Right atrium auricular region (tissue), 2 donors: ENCODE data around the gene KIAA0753. TPM values are rescaled to one million over a fixed set of nuclear protein-coding genes. Genes with fewer than 3 reads are reported as not detected.

Experiments used
- DNase-seq: peaks from one replicate; pipeline ENCODE4 v3.0.0-alpha.2; 2019; ENCODE audit warnings: low spot score
- H3K27ac ChIP-seq, 2 donors: fragments of 200-600 bp; sonication (generic); 1 replicate in 1 of 2; 2 replicates in 1 of 2; pipeline ENCODE4 v1.5.1; 2016 to 2019
- H3K27me3 ChIP-seq, 2 donors: fragments of 200-600 bp; sonication (generic); one replicate each; pipeline versions ENCODE4 v1.5.1 to v1.6.0; 2017 to 2019
- H3K36me3 ChIP-seq: fragments of 200-600 bp; sonication (generic); one replicate; pipeline ENCODE4 v1.5.1; 2016
- H3K4me1 ChIP-seq, 2 donors: fragments of 200-600 bp; sonication (generic); one replicate each; pipeline versions ENCODE4 v1.5.1 to v1.6.0; 2017 to 2019
- H3K4me3 ChIP-seq, 2 donors: fragments of 200-600 bp; sonication (generic); 1 replicate in 1 of 2; 2 replicates in 1 of 2; pipeline ENCODE4 v1.5.1; 2017 to 2019; ENCODE audit warnings: mild to moderate bottlenecking in 1 of 2, moderate library complexity in 1 of 2
- H3K9me3 ChIP-seq, 2 donors: fragments of 200-600 bp; sonication (generic); one replicate each; pipeline ENCODE4 v1.5.1; 2019
- CTCF ChIP-seq, 2 donors: fragments of 200-600 bp; sonication (generic); IDR thresholded peaks; one replicate each; pipeline ENCODE4 v1.5.1; 2019; ENCODE audit warnings: antibody characterized with exemption in 2 of 2
- total RNA-seq, 2 donors: library from RNA; depleted of rRNA; stranded (reverse); fragments of >200 nt; gene quantifications; one replicate each; pipeline ENCODE4 v1.1.0, GENCODE V29; 2016

KIAA0753 gene
- total RNA-seq, 2 donors from 2014 or later: 5.3 to 8.4 TPM

DNA sequence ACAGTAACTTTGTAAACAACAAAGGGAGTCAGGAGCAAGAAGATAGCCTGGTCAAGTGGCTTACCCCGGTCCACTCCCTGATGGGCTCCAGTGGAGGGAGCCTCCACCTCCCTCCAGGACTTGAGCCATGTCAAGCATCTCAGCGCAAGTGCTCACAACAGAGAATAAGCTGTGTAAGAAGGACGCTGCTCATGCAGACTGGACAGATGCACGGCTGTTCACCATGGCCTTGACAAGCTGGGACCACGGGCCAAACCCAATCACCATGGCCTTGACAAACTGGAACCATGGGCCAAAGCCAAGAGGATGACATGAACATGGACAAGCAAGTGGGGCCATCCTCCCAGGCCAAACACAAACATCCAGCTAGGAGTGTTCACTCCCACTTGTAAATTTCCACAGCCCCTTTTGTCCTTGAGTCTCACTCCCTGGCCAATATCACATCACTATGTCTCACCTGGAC, 80.7 kb downstream of the KIAA0753 start:
- Histone ChIP-seq H3K4me1 (peaks cover 0 to 14% of the 10 kb centered on the region in 2 donors), H3K27ac (no peak overlapping the region), H3K9me3 (no peaks in the 10 kb centered on the region), H3K27me3 (peaks cover 6 to 9% of the 10 kb centered on the region in 2 donors), H3K36me3 (no peaks in the 10 kb centered on the region), H3K4me3 (no peak overlapping the region)
- TF ChIP-seq CTCF (IDR thresholded peaks at IDR 0.05): no peak
- no peak for DNase-seq

DNA sequence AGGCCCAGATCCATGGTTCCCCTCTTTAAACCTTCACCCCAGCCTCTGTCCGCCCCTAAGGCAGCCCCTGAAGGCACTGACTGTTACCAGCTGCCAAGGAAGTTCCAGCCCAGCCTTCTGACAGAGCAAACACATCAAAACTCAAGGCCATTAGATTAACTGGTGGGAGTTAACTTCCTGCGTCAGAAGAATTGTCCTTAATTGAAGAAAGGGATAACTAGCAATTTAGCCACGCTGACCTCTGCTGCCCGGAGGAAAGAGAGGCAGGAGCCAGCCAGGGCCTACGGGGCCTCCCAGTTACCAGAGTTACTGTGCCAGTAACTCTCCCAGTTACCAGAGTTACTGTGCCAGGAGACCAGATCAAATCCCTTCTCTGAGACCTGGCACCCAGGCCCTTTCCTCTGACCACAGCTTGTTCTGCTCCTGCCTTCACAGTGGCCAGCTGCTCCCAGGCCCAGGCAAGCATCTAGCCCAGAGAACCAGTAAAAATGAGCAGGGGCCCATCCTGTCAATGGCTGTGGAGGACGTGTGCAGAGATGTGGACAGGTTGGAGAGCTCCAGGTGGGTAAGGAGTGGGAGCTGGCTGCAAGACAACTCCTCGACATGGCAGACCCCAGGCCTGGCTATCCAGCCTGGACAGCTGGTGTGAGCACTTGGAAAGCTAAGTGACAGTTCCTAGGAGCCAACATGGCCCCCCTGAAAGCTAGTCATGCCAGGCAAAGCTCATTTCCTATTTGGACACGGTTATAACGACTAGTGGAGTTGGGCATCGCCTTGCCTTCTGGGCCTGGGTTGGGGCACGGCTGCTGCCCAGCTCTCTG, 81.4 kb downstream of the KIAA0753 start:
- Histone ChIP-seq H3K9me3 (no peaks in the 10 kb centered on the region), H3K36me3 (no peaks in the 10 kb centered on the region), H3K4me1 (peaks cover 0 to 15% of the 10 kb centered on the region in 2 donors), H3K27me3 (peaks cover 9 to 11% of the 10 kb centered on the region in 2 donors), H3K27ac (no peak overlapping the region), H3K4me3 (no peak overlapping the region)
- no peak for DNase-seq
- no peak for TF ChIP-seq CTCF (IDR thresholded peaks at IDR 0.05)

DNA sequence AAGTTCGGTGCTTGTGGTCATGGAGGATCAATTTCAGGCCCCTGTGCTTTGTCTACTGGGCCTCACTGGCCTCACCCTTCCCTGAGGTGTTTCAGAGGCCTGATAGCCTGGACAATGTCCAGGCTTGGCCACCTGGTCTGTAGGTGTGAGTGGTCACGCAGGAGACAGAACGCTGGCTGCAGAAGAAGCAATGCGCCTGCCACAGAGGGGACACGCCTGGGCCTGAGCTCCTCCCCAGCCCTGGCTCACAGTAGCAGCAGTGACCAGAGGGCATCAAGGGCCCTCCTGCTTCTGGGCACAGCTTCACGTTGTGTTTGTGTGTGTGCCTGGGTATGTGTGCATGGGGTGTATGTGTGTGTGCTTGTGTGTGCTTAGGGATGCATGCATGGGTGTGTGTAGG, 82.2 kb downstream of the KIAA0753 start:
- Histone ChIP-seq H3K9me3 (no peaks in the 10 kb centered on the region), H3K27ac (no peak overlapping the region), H3K4me3 (no peak overlapping the region), H3K4me1 (peaks cover 0 to 15% of the 10 kb centered on the region in 2 donors), H3K27me3 (peaks cover 9 to 11% of the 10 kb centered on the region in 2 donors), H3K36me3 (no peaks in the 10 kb centered on the region)
- DNase-seq: no peak
- TF ChIP-seq CTCF (IDR thresholded peaks at IDR 0.05): no peak

- Histone ChIP-seq H3K4me3 (peak overlapping the region in 1 of 2 donors; percentile 60), H3K36me3 (no peaks in the 10 kb centered on the region), H3K27me3 (peaks cover 9 to 11% of the 10 kb centered on the region in 2 donors), H3K9me3 (no peaks in the 10 kb centered on the region), H3K27ac (no peak overlapping the region), H3K4me1 (peaks cover 0 to 19% of the 10 kb centered on the region in 2 donors)
- TF ChIP-seq CTCF (IDR thresholded peaks at IDR 0.05): no peak
- DNase-seq: no peak
These were observed 83.5 kb downstream of the KIAA0753 start for GRCh38 chr17:6557040-6557438.

- Histone ChIP-seq H3K27ac (no peak within 1 kb of the TSS), H3K27me3 (peaks cover 9 to 11% of the 10 kb centered on the region in 2 donors), H3K36me3 (no peaks in the 10 kb centered on the region), H3K9me3 (no peaks in the 10 kb centered on the region), H3K4me3 (peak within 1 kb of the TSS; percentile 35 to 60), H3K4me1 (peaks cover 0 to 22% of the 10 kb centered on the region in 2 donors)
- TF ChIP-seq CTCF (IDR thresholded peaks at IDR 0.05): no peak
- DNase-seq: no peak
These were observed 84.1 kb downstream of the KIAA0753 start, which contains the start of gene PITPNM3 for GRCh38 chr17:6556121-6557039. TSS of gene PITPNM3 (minus strand) at chr17:6556555. CDS start at chr17:6556406, 149 bp downstream.
